Measurements from ENCODE around the gene EEF1A1.

DNA sequence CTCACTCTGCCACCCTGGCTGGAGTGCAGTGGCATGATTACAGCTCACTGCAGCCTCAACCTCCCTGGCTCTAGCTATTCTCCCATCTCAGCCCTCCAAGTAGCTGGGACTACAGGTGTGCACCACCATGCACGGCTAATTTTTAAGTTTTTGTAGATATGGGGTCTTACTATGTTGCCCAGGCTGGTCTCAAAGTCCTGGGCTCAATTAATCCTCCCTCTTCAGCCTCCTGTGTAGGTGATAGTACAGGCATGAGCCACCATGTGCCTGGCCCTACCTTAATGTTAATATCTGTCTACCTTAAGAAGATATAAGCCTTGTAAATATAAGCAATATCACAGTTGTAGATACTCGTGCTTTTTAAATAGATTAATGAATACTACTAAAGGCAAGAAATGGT, 16.7 kb downstream of the EEF1A1 start:
- TF ChIP-seq EZH2 (IDR thresholded peaks at IDR 0.05; ENCODE audit: low read length, unreplicated experiment) = no peak
- TF ChIP-seq, protein P1, sequence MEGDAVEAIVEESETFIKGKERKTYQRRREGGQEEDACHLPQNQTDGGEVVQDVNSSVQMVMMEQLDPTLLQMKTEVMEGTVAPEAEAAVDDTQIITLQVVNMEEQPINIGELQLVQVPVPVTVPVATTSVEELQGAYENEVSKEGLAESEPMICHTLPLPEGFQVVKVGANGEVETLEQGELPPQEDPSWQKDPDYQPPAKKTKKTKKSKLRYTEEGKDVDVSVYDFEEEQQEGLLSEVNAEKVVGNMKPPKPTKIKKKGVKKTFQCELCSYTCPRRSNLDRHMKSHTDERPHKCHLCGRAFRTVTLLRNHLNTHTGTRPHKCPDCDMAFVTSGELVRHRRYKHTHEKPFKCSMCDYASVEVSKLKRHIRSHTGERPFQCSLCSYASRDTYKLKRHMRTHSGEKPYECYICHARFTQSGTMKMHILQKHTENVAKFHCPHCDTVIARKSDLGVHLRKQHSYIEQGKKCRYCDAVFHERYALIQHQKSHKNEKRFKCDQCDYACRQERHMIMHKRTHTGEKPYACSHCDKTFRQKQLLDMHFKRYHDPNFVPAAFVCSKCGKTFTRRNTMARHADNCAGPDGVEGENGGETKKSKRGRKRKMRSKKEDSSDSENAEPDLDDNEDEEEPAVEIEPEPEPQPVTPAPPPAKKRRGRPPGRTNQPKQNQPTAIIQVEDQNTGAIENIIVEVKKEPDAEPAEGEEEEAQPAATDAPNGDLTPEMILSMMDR (conservative IDR thresholded peaks at IDR 0.05; ENCODE audit: low read depth, low read length) = no peak
